ENCODE measurements around the gene CAPN12.

The CAPN12 gene

GRCh38 chr19:38710928-38711725 is 33.1 kb downstream of the CAPN12 start:
- DNase-seq (ENCODE audit: low read depth): no peak

- no peak for DNase-seq (ENCODE audit: low read depth)
Measured at GRCh38 chr19:38710416-38710702, 33.9 kb downstream of the CAPN12 start.

GRCh38 chr19:38709671-38710415 is 34.4 kb downstream of the CAPN12 start:
- no peak for DNase-seq (ENCODE audit: low read depth)

- DNase-seq (ENCODE audit: low read depth): no peak
Measured at GRCh38 chr19:38709119-38709518, 35.2 kb downstream of the CAPN12 start.

- DNase-seq (ENCODE audit: low read depth): no peak
Measured at GRCh38 chr19:38708413-38709024, 35.8 kb downstream of the CAPN12 start.

- DNase-seq (ENCODE audit: low read depth): no peak
Measured at GRCh38 chr19:38707512-38708114, 36.7 kb downstream of the CAPN12 start.

- DNase-seq (ENCODE audit: low read depth): no peak
Measured at GRCh38 chr19:38706792-38707511, 37.3 kb downstream of the CAPN12 start.

- DNase-seq (ENCODE audit: low read depth): no peak
Measured at GRCh38 chr19:38705197-38706019, 38.9 kb downstream of the CAPN12 start.

GRCh38 chr19:38704488-38705026 is 39.7 kb downstream of the CAPN12 start:
- DNase-seq (ENCODE audit: low read depth): no peak

- no peak for DNase-seq (ENCODE audit: low read depth)
Measured at GRCh38 chr19:38703509-38703908, 40.8 kb downstream of the CAPN12 start.

- DNase-seq (ENCODE audit: low read depth): no peak
Measured at GRCh38 chr19:38702278-38702677, 42.0 kb downstream of the CAPN12 start.

- no peak for DNase-seq (ENCODE audit: low read depth)
Measured at GRCh38 chr19:38701455-38702063, 42.7 kb downstream of the CAPN12 start.

GRCh38 chr19:38700902-38701454 is 43.3 kb downstream of the CAPN12 start:
- DNase-seq (ENCODE audit: low read depth): no peak

- DNase-seq (ENCODE audit: low read depth): no peak
Measured at GRCh38 chr19:38700350-38700901, 43.8 kb downstream of the CAPN12 start.

- DNase-seq (ENCODE audit: low read depth): no peak
Measured at GRCh38 chr19:38699647-38700349, 44.5 kb downstream of the CAPN12 start.

GRCh38 chr19:38699027-38699346 is 45.3 kb downstream of the CAPN12 start:
- DNase-seq (ENCODE audit: low read depth): no peak

- no peak for DNase-seq (ENCODE audit: low read depth)
Measured at GRCh38 chr19:38698225-38699026, 45.8 kb downstream of the CAPN12 start.

GRCh38 chr19:38697641-38698071 is 46.6 kb downstream of the CAPN12 start:
- no peak for DNase-seq (ENCODE audit: low read depth)
